Liver (tissue), 9 donors: ENCODE results near the gene SPECC1. TPM values are rescaled to one million over a fixed set of nuclear protein-coding genes. Genes with fewer than 3 reads are reported as not detected.

ENCODE experiments used
- DNase-seq: peaks from one replicate; pipeline ENCODE4 v3.0.0-alpha.2; 2017; ENCODE audit warnings: low spot score
- H3K27ac ChIP-seq, 2 donors: one replicate each; pipeline ENCODE4 v1.7.0; 2013; ENCODE audit warnings: inconsistent platforms in 2 of 2, low read length in 2 of 2, control low read depth in 1 of 2, low read depth in 1 of 2, mild to moderate bottlenecking in 1 of 2
- H3K27me3 ChIP-seq, 4 donors: one replicate each; pipeline versions ENCODE4 v1.6.1 to v1.7.0; 2013; ENCODE audit warnings: low read length in 3 of 4, inconsistent platforms in 1 of 4, mild to moderate bottlenecking in 1 of 4, moderate library complexity in 1 of 4; ENCODE audit not compliant: control insufficient read depth in 4 of 4, insufficient read depth in 4 of 4
- H3K36me3 ChIP-seq, 4 donors: one replicate each; pipeline versions ENCODE4 v1.6.1 to v1.7.0; 2013; ENCODE audit warnings: low read length in 3 of 4, mild to moderate bottlenecking in 3 of 4, low read depth in 1 of 4, moderate library complexity in 1 of 4; ENCODE audit not compliant: control insufficient read depth in 4 of 4, insufficient read depth in 3 of 4
- H3K4me1 ChIP-seq, 4 donors: one replicate each; pipeline versions ENCODE4 v1.6.1 to v1.7.0; 2013; ENCODE audit warnings: low read length in 3 of 4, mild to moderate bottlenecking in 3 of 4, moderate library complexity in 1 of 4; ENCODE audit not compliant: control insufficient read depth in 4 of 4, insufficient read depth in 4 of 4
- H3K4me3 ChIP-seq, 3 donors: one replicate each; pipeline versions ENCODE4 v1.6.1 to v1.7.0; 2013; ENCODE audit warnings: low read length in 3 of 3, control low read depth in 1 of 3, low read depth in 1 of 3, mild to moderate bottlenecking in 1 of 3
- H3K9ac ChIP-seq, 2 donors: one replicate each; pipeline ENCODE4 v1.7.0; 2013; ENCODE audit warnings: low read length in 2 of 2, mild to moderate bottlenecking in 2 of 2, moderate library complexity in 2 of 2, control low read depth in 1 of 2, low read depth in 1 of 2
- H3K9me3 ChIP-seq, 4 donors: one replicate each; pipeline versions ENCODE4 v1.6.1 to v1.7.0; 2013; ENCODE audit warnings: low read length in 3 of 4; ENCODE audit not compliant: control insufficient read depth in 4 of 4
- EGR1 ChIP-seq, 2 donors: IDR thresholded peaks; 2 replicates each; pipeline ENCODE4 v1.6.1; 2016 to 2018; ENCODE audit warnings: antibody characterized with exemption in 2 of 2, low read depth in 2 of 2
- FOXA1 ChIP-seq: IDR thresholded peaks from 2 replicates; pipeline ENCODE4 v1.6.1; 2016; ENCODE audit warnings: antibody characterized with exemption
- FOXA2 ChIP-seq: IDR thresholded peaks from 2 replicates; pipeline ENCODE4 v1.6.1; 2016; ENCODE audit warnings: antibody characterized with exemption
- GABPA ChIP-seq, 2 donors: IDR thresholded peaks in 1 of 2; conservative IDR thresholded peaks in 1 of 2; 2 replicates each; pipeline ENCODE4 v1.6.1; 2016; ENCODE audit warnings: antibody characterized with exemption in 2 of 2, mild to moderate bottlenecking in 1 of 2, moderate library complexity in 1 of 2
- HNF4A ChIP-seq, 2 donors: conservative IDR thresholded peaks; 2 replicates each; pipeline ENCODE4 v1.6.1; 2016; ENCODE audit warnings: antibody characterized with exemption in 2 of 2, mild to moderate bottlenecking in 2 of 2
- HNF4G ChIP-seq: IDR thresholded peaks from 2 replicates; pipeline ENCODE4 v1.6.1; 2016; ENCODE audit warnings: antibody characterized with exemption
- JUND ChIP-seq, 2 donors: IDR thresholded peaks; 2 replicates each; pipeline ENCODE4 v1.6.1; 2016; ENCODE audit warnings: antibody characterized with exemption in 2 of 2
- NR2F2 ChIP-seq: IDR thresholded peaks from 2 replicates; pipeline ENCODE4 v1.6.1; 2016; ENCODE audit warnings: antibody characterized with exemption
- RAD21 ChIP-seq, 2 donors: IDR thresholded peaks; 2 replicates each; pipeline ENCODE4 v1.6.1; 2016; ENCODE audit warnings: antibody characterized with exemption in 2 of 2, mild to moderate bottlenecking in 2 of 2
- RXRA ChIP-seq, 2 donors: IDR thresholded peaks; 2 replicates each; pipeline ENCODE4 v1.6.1; 2017 to 2018; ENCODE audit warnings: antibody characterized with exemption in 2 of 2, mild to moderate bottlenecking in 1 of 2
- TAF1 ChIP-seq: conservative IDR thresholded peaks from 2 replicates; pipeline ENCODE4 v1.6.1; 2016; ENCODE audit warnings: antibody characterized with exemption, mild to moderate bottlenecking
- YY1 ChIP-seq: IDR thresholded peaks from 2 replicates; pipeline ENCODE4 v1.6.1; 2016; ENCODE audit warnings: antibody characterized with exemption, mild to moderate bottlenecking
- WGBS: extraction: QIAGEN DNeasy Blood & Tissue Kit; methylation state at CpG from one replicate; pipeline ENCODE4 v1.1.7; 2013; 5-methylcytosine and 5-hydroxymethylcytosine counted together
- polyA plus RNA-seq, 2 donors: library from polyadenylated mRNA; stranded (reverse) in 1 of 2; unstranded in 1 of 2; fragments of 200-250 nt in 1 of 2; fragments of >200 nt in 1 of 2; fragmentation: Nextera tagmentation in 1 of 2; extraction: Ambion mirVana in 1 of 2; gene quantifications; one replicate each; pipeline versions ENCODE4 v1.2.1 to v1.2.3, GENCODE V29; 2013 to 2015
- total RNA-seq, 2 donors: library from RNA; depleted of rRNA; stranded (reverse); fragments of >200 nt; gene quantifications; one replicate each; pipeline ENCODE4 v1.2.3, GENCODE V29; 2014
- TF ChIP-seq, protein P1 (sequence below): fragments of 150-350 bp; IDR thresholded peaks from 2 replicates; pipeline ENCODE4 v1.5.1; 2017; ENCODE audit warnings: improper control_type of control experiment, low read depth, low read length; ENCODE audit not compliant: missing input control
- TF ChIP-seq, protein P2 (sequence below): IDR thresholded peaks from 2 replicates; pipeline ENCODE4 v1.6.1; 2016; ENCODE audit warnings: antibody characterized with exemption
- donor health status: healthy.
- donor health status: healthy.
- donor health status: healthy.
- donor health status: healthy.
- donor health status: healthy.

SPECC1 gene
- total and polyA plus RNA-seq, 4 donors = 0.36 to 70.3 (median 1.8) TPM

DNA sequence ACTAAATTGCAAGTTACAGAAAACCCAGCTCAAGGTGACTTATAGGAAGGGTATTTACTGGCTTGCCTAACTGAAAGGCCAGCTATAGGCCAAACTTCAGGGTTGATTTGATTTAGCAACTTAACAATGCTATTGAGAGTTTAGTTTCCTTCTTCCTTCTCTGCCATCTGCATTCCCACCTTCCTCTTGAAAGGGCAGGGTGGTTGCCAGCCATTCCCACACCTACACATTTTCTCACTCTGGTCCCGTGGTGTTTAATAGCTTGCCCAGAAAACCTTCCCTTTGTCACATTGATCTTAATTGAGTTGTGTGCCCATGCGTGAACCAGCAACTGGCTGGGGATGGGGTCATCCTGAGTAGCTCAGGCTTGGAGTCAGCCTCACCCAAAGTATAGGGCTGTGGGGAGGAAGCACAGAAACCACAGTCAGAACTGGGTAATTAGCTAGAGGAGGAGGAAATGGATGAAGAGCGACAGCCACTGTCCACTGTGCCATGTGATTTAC lies 194.7 kb downstream of the SPECC1 start:
- no peak for TF ChIP-seq FOXA2
- TF ChIP-seq, protein P1, sequence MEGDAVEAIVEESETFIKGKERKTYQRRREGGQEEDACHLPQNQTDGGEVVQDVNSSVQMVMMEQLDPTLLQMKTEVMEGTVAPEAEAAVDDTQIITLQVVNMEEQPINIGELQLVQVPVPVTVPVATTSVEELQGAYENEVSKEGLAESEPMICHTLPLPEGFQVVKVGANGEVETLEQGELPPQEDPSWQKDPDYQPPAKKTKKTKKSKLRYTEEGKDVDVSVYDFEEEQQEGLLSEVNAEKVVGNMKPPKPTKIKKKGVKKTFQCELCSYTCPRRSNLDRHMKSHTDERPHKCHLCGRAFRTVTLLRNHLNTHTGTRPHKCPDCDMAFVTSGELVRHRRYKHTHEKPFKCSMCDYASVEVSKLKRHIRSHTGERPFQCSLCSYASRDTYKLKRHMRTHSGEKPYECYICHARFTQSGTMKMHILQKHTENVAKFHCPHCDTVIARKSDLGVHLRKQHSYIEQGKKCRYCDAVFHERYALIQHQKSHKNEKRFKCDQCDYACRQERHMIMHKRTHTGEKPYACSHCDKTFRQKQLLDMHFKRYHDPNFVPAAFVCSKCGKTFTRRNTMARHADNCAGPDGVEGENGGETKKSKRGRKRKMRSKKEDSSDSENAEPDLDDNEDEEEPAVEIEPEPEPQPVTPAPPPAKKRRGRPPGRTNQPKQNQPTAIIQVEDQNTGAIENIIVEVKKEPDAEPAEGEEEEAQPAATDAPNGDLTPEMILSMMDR = no peak
- no peak for TF ChIP-seq HNF4G
- no peak for TF ChIP-seq YY1
- Histone ChIP-seq H3K9me3 (no peaks in the 10 kb centered on the region), H3K27ac (no peak overlapping the region), H3K9ac (no peak overlapping the region), H3K4me1 (no peaks in the 10 kb centered on the region), H3K36me3 (no peaks in the 10 kb centered on the region), H3K27me3 (peaks cover 0 to 4% (median 0%) of the 10 kb centered on the region in 4 donors), H3K4me3 (no peak overlapping the region)
- WGBS = 84% methylated on average over 3 of the region's 3 CpGs
- no peak for DNase-seq

DNA sequence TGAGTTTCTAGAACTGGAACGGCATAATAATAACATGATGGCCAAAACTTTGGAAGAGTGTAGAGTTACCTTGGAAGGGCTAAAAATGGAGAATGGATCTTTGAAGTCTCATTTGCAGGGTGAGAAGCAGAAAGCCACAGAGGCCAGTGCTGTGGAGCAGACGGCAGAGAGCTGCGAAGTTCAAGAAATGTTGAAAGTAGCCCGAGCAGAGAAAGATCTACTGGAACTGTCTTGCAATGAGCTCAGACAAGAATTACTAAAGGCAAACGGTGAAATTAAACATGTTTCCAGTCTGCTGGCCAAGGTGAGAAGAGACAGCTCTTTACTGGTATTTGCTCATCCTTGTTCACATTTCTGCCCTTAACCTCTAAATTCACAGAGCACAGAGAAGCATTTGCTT lies 196.4 kb downstream of the SPECC1 start:
- WGBS = 89% methylated on average over 5 of the region's 5 CpGs
- no peaks in the 10 kb centered on the region for H3K36me3 ChIP-seq
- no peak overlapping the region for H3K9ac ChIP-seq
- H3K4me1 ChIP-seq = no peaks in the 10 kb centered on the region
- peaks cover 0 to under 1% (median 0%) of the 10 kb centered on the region in 4 donors for H3K27me3 ChIP-seq
- no peak for TF ChIP-seq RXRA (IDR thresholded peaks at IDR 0.05)
- TF ChIP-seq FOXA1 = no peak
- no peak for TF ChIP-seq GABPA (IDR thresholded peaks at IDR 0.05 in 1 of 2, conservative IDR thresholded peaks at IDR 0.05 in 1 of 2)
- TF ChIP-seq, protein P2, sequence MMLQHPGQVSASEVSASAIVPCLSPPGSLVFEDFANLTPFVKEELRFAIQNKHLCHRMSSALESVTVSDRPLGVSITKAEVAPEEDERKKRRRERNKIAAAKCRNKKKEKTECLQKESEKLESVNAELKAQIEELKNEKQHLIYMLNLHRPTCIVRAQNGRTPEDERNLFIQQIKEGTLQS = no peak
- TF ChIP-seq, protein P1 = no peak
- no peak for TF ChIP-seq RAD21 (IDR thresholded peaks at IDR 0.05)
- TF ChIP-seq NR2F2 = no peak
- no peak for TF ChIP-seq TAF1
- TF ChIP-seq HNF4A (conservative IDR thresholded peaks at IDR 0.05) = no peak
- no peak for TF ChIP-seq FOXA2
- H3K9me3 ChIP-seq = no peaks in the 10 kb centered on the region
- no peak for DNase-seq
- no peak overlapping the region for H3K27ac ChIP-seq
- no peak overlapping the region for H3K4me3 ChIP-seq

DNA sequence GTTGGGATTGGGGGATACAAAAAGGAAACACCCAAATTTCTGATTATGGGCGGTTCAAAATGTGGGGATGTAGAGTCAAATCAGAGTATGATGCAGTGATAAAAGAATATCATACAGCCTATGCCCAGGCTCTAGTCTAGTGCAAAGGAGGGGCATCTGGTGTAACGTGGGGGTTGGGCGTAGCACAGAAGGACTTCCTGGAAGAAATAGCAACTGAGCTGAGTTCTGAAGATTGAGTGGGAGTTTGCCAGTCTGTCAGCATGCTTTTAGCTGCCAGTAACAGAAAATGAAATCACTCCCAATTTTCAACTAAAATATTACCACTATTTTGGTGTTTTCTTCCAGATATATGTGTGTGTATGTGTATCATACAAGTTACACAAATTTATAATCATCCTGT lies 196.9 kb downstream of the SPECC1 start:
- Histone ChIP-seq H3K27ac (no peak overlapping the region), H3K4me3 (no peak overlapping the region), H3K4me1 (no peaks in the 10 kb centered on the region), H3K36me3 (no peaks in the 10 kb centered on the region), H3K9ac (no peak overlapping the region), H3K27me3 (no peaks in the 10 kb centered on the region), H3K9me3 (no peaks in the 10 kb centered on the region)
- no peak for DNase-seq
- 84% methylated on average over 3 of the region's 3 CpGs for WGBS
- TF ChIP-seq JUND (IDR thresholded peaks at IDR 0.05) = no peak
- TF ChIP-seq, protein P1 = no peak
- TF ChIP-seq EGR1 (IDR thresholded peaks at IDR 0.05; ENCODE audit: low read depth in 2 of 2) = no peak
- no peak for TF ChIP-seq YY1
